ENCODE data around the gene PGM5. TPM values are rescaled to one million over a fixed set of nuclear protein-coding genes. Genes with fewer than 3 reads are reported as not detected.

PGM5 gene
- total and polyA plus RNA-seq, 2 of the 8 experiments (the other 6 are each of a cell fraction or from before 2014, with no cell fraction given) = not detected

- Histone ChIP-seq H4K20me1 (replicated peaks in 1 of 2; ENCODE audit: control insufficient read depth in 1 of 2, insufficient read depth in 2 of 2, low read length in 2 of 2) (no peaks in the 10 kb centered on the region), H2BK15ac (ENCODE audit: low read length) (no peak overlapping the region), H3K4me2 (ENCODE audit: insufficient read depth in 1 of 2, low read depth in 2 of 2, low read length in 2 of 2) (no peak overlapping the region), H3K4me3 (ENCODE audit: extremely low read depth in 1 of 4, insufficient read depth in 2 of 4, low read depth in 3 of 4, low read length in 4 of 4) (no peak overlapping the region), H3K56ac (replicated peaks; ENCODE audit: insufficient read length, low read depth, low read length) (no peak overlapping the region), H3K23me2 (ENCODE audit: low read depth, low read length) (no peaks in the 10 kb centered on the region), H3K79me1 (ENCODE audit: low read depth, low read length) (no peaks in the 10 kb centered on the region), H4K5ac (ENCODE audit: insufficient read length, low read depth, low read length) (no peak overlapping the region), H3K4ac (replicated peaks; ENCODE audit: insufficient read length, low read depth, low read length) (no peak overlapping the region), H2BK120ac (replicated peaks; ENCODE audit: low read depth, low read length) (no peak overlapping the region), H3K9ac (replicated peaks in 1 of 4; ENCODE audit: extremely low read depth in 1 of 4, low read depth in 3 of 4, low read length in 3 of 4) (no peak overlapping the region), H3K79me2 (ENCODE audit: control insufficient read depth in 1 of 2, insufficient read depth in 2 of 2, low read length in 2 of 2) (no peaks in the 10 kb centered on the region), H3K4me1 (replicated peaks in 1 of 4; ENCODE audit: control insufficient read depth in 3 of 4, insufficient read depth in 4 of 4, low read length in 3 of 4) (no peaks in the 10 kb centered on the region), H4K91ac (replicated peaks; ENCODE audit: insufficient read length, low read length) (no peak overlapping the region), H3K18ac (ENCODE audit: extremely low read depth, low read length) (no peak overlapping the region), H4K8ac (ENCODE audit: extremely low read depth, insufficient read depth, low read length) (no peak overlapping the region), H3K36me3 (ENCODE audit: control insufficient read depth in 2 of 4, insufficient read depth in 4 of 4, low read length in 3 of 4) (no peaks in the 10 kb centered on the region), H3K23ac (ENCODE audit: insufficient read length) (no peak overlapping the region), H2AFZ (ENCODE audit: low read length) (no peak overlapping the region), H3K27ac (ENCODE audit: low read depth, low read length) (no peak overlapping the region), H2AK5ac (ENCODE audit: low read depth, low read length) (no peak overlapping the region), H3K9me3 (ENCODE audit: insufficient read depth in 2 of 2, low read depth in 1 of 2, low read length in 1 of 2) (no peaks in the 10 kb centered on the region), H3K27me3 (replicated peaks in 1 of 4; ENCODE audit: control insufficient read depth in 3 of 4, extremely low read depth in 1 of 4, insufficient read depth in 3 of 4, low read length in 3 of 4) (peaks cover 0 to 8% (median 3%) of the 10 kb centered on the region in 4 experiments; a peak in 4 of 7 replicates), H2BK5ac (ENCODE audit: low read depth, low read length) (no peak overlapping the region), H2BK12ac (ENCODE audit: low read depth, low read length) (no peak overlapping the region), H2BK20ac (ENCODE audit: low read length) (no peak overlapping the region), H3K14ac (ENCODE audit: insufficient read length) (no peak overlapping the region)
- 82% methylated on average over 1 of the region's 1 CpG; no CpG with 5 or more reads in 1 of the 2 experiments for WGBS, 2 experiments (ENCODE audit: extremely low coverage in 1 of 2, insufficient coverage in 1 of 2, insufficient read length in 1 of 2, insufficient replicate concordance in 2 of 2, low coverage in 1 of 2, low lambda C conversion rate in 2 of 2, missing lambda C conversion rate in 1 of 2)
- no peak for DNase-seq (ENCODE audit: low read depth in 1 of 2, low spot score in 2 of 2)
- TF ChIP-seq RXRA (IDR thresholded peaks at IDR 0.05; ENCODE audit: insufficient read depth, low read depth, low read length) = no peak
- no peak for TF ChIP-seq E2F6 (IDR thresholded peaks at IDR 0.05)
- TF ChIP-seq POLR2AphosphoS5 (IDR thresholded peaks at IDR 0.05; ENCODE audit: low read depth, low read length) = no peak
- TF ChIP-seq KDM5A (IDR thresholded peaks at IDR 0.05; ENCODE audit: low read length) = no peak
- no peak for TF ChIP-seq TCF12 (IDR thresholded peaks at IDR 0.05; ENCODE audit: low read depth, low read length)
- TF ChIP-seq USF2 (IDR thresholded peaks at IDR 0.05; ENCODE audit: low read length) = no peak
- no peak for TF ChIP-seq RBBP5 (IDR thresholded peaks at IDR 0.05; ENCODE audit: borderline replicate concordance, low read depth, low read length)
- TF ChIP-seq SRF (IDR thresholded peaks at IDR 0.05; ENCODE audit: low read depth, low read length) = no peak
- no peak for TF ChIP-seq ZNF274 (IDR thresholded peaks at IDR 0.05; ENCODE audit: borderline replicate concordance, extremely low read depth, low read length)
- ChIA-PET CTCF (ENCODE audit: partially characterized antibody) (interaction anchor here (3.9 kb wide), 1 partner anchor 11 kb away, joined by 25 read pairs; no protein-coding TSS in a partner anchor), POLR2A (ENCODE audit: partially characterized antibody) (no interaction called here)
- FAIRE-seq = no peak
Measured at GRCh38 chr9:68495247-68495646, 138.8 kb downstream of the PGM5 start.
